ENCODE measurements around the gene MUSK.

MUSK gene

GRCh38 chr9:110850401-110851135 lies 182.0 kb downstream of the MUSK start:
- no peak overlapping the region for H3K4me3 ChIP-seq (ENCODE audit: control insufficient read depth, low read depth, low read length)
- TF ChIP-seq CTCF (conservative IDR thresholded peaks at IDR 0.05; ENCODE audit: control insufficient read depth, insufficient read depth, low read depth, low read length): no peak
- no peak for DNase-seq (ENCODE audit: low read depth)

All from fibroblast of mammary gland (primary cell).